Motor neuron (in vitro differentiated cells): ENCODE data around the gene ARHGEF25. TPM values are rescaled to one million over a fixed set of nuclear protein-coding genes. Genes with fewer than 3 reads are reported as not detected.

Experiments used
- ATAC-seq, 8 experiments: fragments of 200-7000 bp; cut with Tn5 transposase; replicated peaks in 6 of 8; 2 replicates each; pipeline ENCODE4 v1.8.0; 2021; ENCODE audit warnings: mild to moderate bottlenecking in 8 of 8, moderate library complexity in 8 of 8
- H3K27ac ChIP-seq, 2 donors: fragments of 250-450 bp; sonication (Bioruptor Pico); 2 replicates each; pipeline ENCODE4 v1.9.0; 2021; ENCODE audit warnings: antibody characterized with exemption in 2 of 2, mild to moderate bottlenecking in 2 of 2, moderate library complexity in 1 of 2
- H3K4me1 ChIP-seq, 2 donors: fragments of 250-450 bp; sonication (Bioruptor Pico); replicated peaks in 1 of 2; 2 replicates each; pipeline ENCODE4 v1.6.1; 2021; ENCODE audit warnings: antibody characterized with exemption in 2 of 2, mild to moderate bottlenecking in 2 of 2, moderate library complexity in 1 of 2
- H3K4me3 ChIP-seq, 5 donors: fragments of 250-450 bp; sonication (Bioruptor Pico); 2 replicates each; pipeline ENCODE4 v1.9.0; 2021; ENCODE audit warnings: antibody characterized with exemption in 5 of 5, mild to moderate bottlenecking in 5 of 5, moderate library complexity in 4 of 5
- WGBS, 10 experiments: fragments of 450-650 bp; shearing (Covaris generic); methylation state at CpG; one replicate each; pipeline ENCODE4 v1.0.0; 2022; 5-methylcytosine and 5-hydroxymethylcytosine counted together
- in situ Hi-C, 9 experiments: fragments of 400-800 bp; cut with MboI; loops; one replicate each; pipeline ENCODE4 v1.15.0; 2021; ENCODE audit warnings: low sequenced_read_pairs in 9 of 9, low pct_unique_long_range_greater_than_20kb in 2 of 9; ENCODE audit not compliant: unreplicated experiment in 9 of 9
- total RNA-seq, 8 experiments: library from RNA; unstranded; fragments of 300-600 nt; gene quantifications; 2 replicates each; pipeline versions ENCODE4 v1.2.3 to v1.2.4, GENCODE V29; 2022

Gene ARHGEF25
- total RNA-seq, 8 experiments from 2014 or later: 16.1 to 28.5 (median 17.9) TPM

DNA sequence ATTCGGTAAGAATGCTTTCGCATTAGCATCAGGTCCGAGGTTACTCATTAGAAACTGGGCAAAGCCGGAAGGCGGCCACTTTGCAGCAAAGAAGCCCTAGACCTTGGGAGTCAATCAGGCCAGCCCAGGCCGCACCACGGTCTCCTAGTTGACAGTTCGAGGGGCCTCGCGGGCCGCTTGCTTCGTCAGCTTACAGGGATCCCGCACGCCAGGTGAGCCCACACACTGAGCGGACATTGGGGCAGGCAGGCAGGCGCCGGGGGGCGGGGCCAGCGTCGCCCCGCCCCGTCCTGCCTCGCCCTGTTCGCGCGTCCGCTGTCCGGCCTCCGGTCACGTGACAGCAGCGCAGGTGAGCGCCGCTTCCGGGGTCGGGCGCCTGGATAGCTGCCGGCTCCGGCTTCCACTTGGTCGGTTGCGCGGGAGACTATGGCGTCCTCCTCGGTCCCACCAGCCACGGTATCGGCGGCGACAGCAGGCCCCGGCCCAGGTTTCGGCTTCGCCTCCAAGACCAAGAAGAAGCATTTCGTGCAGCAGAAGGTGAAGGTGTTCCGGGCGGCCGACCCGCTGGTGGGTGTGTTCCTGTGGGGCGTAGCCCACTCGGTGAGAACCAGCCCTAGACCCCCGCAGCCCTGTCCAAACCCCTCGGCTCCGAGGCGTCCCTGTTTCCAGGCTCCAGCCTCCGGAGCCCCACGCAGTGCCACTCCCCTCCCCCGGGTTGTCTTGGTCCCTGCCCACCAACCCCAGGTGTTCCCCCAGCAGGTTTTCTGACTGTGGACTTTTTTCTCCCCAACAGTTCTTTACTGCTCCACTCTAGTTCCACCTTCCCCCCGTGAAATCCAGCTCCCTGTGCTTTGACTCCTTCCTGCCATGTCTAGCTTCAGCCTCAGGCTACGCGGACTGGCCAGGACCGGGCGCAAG lies 20.1 kb upstream of the ARHGEF25 start, which contains the start of gene PIP4K2C:
Gene PIP4K2C (plus strand): TSS at position 329 of the 918 bp plus-strand sequence. CDS start 98 bp downstream, at position 427.
- Histone ChIP-seq H3K4me1 (peaks cover 2 to 9% of the 10 kb centered on the region in 2 donors), H3K4me3 (peak within 1 kb of the TSS; percentile 62 to 95 (median 80)), H3K27ac (peak within 1 kb of the TSS in 1 of 2 donors; percentile 47)
- 0 to 8% (median 0%) methylated on average over 1 to 18 of the region's 69 CpGs; no CpG with 5 or more reads in 3 of the 10 experiments for WGBS, 10 experiments
- in situ Hi-C loops: no loop called here
- ATAC-seq: peak; percentile 87 to 97 (median 94)

GRCh38 chr12:57591782-57592325 lies 19.4 kb upstream of the ARHGEF25 start:
- in situ Hi-C loops: no loop called here
- Histone ChIP-seq H3K4me3 (peak overlapping the region; percentile 62 to 95 (median 80)), H3K27ac (peak overlapping the region in 1 of 2 donors; percentile 47), H3K4me1 (peaks cover 2 to 9% of the 10 kb centered on the region in 2 donors)
- WGBS, 10 experiments: 0 to 83% (median 70%) methylated on average over 1 to 5 of the region's 10 CpGs; no CpG with 5 or more reads in 3 of the 10 experiments
- no peak for ATAC-seq

GRCh38 chr12:57592551-57593165 lies 18.6 kb upstream of the ARHGEF25 start:
- 57 to 100% (median 82%) methylated on average over 1 to 2 of the region's 2 CpGs; no CpG with 5 or more reads in 2 of the 10 experiments for WGBS, 10 experiments
- in situ Hi-C loops: no loop called here
- Histone ChIP-seq H3K4me3 (peak overlapping the region in 1 of 5 donors; percentile 95), H3K27ac (no peak overlapping the region), H3K4me1 (peaks cover 2 to 9% of the 10 kb centered on the region in 2 donors)
- no peak for ATAC-seq

GRCh38 chr12:57593187-57593586 lies 18.0 kb upstream of the ARHGEF25 start:
- ATAC-seq: no peak
- in situ Hi-C loops: no loop called here
- WGBS, 10 experiments: 33 to 100% (median 78%) methylated on average over 1 to 4 of the region's 4 CpGs; no CpG with 5 or more reads in 4 of the 10 experiments
- Histone ChIP-seq H3K4me1 (peaks cover 2 to 9% of the 10 kb centered on the region in 2 donors), H3K4me3 (no peak overlapping the region), H3K27ac (no peak overlapping the region)

DNA sequence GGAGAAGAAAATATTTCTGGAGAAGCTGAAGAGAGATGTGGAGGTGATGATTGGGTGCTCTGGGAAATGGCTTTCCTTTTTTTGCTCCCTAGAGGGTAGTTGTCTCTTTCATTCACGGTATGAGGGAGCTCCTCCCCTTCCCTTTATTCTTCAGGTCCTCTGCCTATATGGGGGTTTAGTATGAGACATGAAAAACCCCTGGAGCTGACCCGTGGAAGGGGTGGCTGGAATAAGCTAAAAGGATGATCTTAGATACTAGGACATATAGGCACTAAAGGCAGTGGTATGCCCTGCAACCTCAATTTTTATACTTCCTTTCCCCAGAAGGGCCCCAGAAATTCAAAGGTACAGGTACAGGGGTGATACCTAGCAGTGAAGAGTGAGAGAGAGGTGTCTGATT lies 10.8 kb upstream of the ARHGEF25 start:
- H3K4me3 ChIP-seq: no peak overlapping the region
- peaks cover 10 to 13% of the 10 kb centered on the region in 2 donors for H3K4me1 ChIP-seq
- 50 to 100% (median 56%) methylated on average over 2 of the region's 2 CpGs; no CpG with 5 or more reads in 3 of the 10 experiments for WGBS, 10 experiments
- H3K27ac ChIP-seq: no peak overlapping the region
- ATAC-seq: no peak
- in situ Hi-C loops: no loop called here

DNA sequence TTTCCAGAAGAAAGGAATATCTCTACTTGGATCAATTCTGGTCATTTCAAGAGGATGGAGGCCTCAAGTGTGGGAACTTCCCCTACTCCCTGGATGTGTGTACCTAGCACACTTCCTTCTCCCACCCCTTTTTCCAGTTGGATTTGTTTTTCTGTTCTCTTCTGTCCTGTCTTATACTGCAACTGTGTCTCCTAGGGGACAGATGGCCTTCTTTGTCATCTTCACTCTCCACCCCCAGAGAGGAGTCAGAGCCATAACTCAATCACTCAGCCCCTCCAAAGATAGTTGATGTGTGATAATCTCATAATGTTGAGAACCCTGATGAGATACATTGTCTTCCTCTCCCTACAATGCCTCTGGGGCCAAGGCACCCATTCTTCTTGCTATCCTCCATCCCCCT lies 8.7 kb upstream of the ARHGEF25 start:
- Histone ChIP-seq H3K4me3 (no peak overlapping the region), H3K27ac (no peak overlapping the region), H3K4me1 (peaks cover 17 to 21% of the 10 kb centered on the region in 2 donors)
- ATAC-seq: no peak
- in situ Hi-C loops: no loop called here

DNA sequence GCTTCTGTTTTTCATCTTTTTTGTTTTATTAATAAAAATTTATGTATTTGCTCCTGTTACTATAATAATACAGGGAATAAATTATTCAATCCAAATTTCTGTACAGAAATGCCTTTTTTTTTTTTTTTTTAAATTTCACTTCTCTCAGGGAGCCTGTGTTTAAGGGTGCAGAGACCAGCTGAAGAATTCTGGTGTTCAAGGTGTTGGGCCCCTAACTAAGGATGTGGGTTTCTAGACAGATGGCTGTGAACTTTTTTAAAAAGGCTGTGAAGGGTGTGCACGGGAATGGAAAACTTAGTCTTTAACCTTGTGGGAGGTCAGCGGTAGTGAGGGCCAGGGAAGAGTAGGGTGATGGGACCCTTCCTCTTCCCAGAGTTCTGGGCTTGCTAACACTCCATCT lies 7.9 kb upstream of the ARHGEF25 start:
- ATAC-seq: no peak
- Histone ChIP-seq H3K4me3 (no peak overlapping the region), H3K4me1 (peaks cover 17 to 21% of the 10 kb centered on the region in 2 donors), H3K27ac (peak overlapping the region in 1 of 2 donors; percentile 90)
- 70 to 100% (median 92%) methylated on average over 1 to 2 of the region's 2 CpGs; no CpG with 5 or more reads in 5 of the 10 experiments for WGBS, 10 experiments
- in situ Hi-C loops: no loop called here

DNA sequence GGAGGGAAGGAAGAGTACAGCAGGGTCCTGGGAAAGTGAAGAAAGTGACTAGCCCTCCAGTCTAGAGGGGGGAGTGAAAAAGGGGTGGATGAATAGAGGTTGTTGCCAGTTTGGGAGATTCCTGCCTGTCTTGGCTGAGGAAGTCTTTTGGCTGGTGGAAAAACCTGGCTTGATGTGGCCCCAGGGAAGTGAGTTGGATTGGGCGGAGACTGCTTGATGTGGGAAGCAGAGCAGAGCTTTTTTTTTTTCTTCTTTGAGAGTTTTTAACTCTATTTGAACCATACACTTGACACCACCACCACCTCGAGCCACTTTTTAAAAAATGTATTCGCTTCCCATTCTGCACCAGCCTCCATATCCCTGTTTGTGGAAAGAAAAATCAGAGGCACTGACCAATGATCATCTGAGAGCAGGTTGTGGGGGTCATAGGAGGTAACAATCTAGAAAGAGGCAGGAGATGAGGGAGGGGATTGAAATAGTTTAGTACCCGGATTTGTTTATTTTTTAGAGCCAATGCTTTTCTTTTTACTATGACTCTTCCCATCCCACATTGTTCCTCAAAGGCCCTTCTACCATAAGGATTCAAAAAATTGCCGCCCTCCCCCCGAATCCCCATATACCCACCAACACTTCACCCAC lies 7.3 kb upstream of the ARHGEF25 start:
- Histone ChIP-seq H3K4me3 (peak overlapping the region; percentile 61 to 93 (median 80)), H3K4me1 (peaks cover 17 to 21% of the 10 kb centered on the region in 2 donors), H3K27ac (peak overlapping the region; percentile 83 to 90)
- peak; percentile 15 to 64 (median 46) for ATAC-seq
- in situ Hi-C loops: no loop called here
- whole genome bisulfite sequencing, 10 experiments: 16 to 75% (median 36%) methylated on average over 1 to 5 of the region's 6 CpGs; no CpG with 5 or more reads in 2 of the 10 experiments

- in situ Hi-C loops: no loop called here
- ATAC-seq: peak; percentile 35 to 84 (median 74)
- Histone ChIP-seq H3K4me3 (peak within 1 kb of the TSS; percentile 61 to 93 (median 80)), H3K27ac (peak within 1 kb of the TSS; percentile 83 to 90), H3K4me1 (peaks cover 17 to 21% of the 10 kb centered on the region in 2 donors)
- WGBS, 10 experiments: 0% methylated on average over 1 to 12 of the region's 36 CpGs; no CpG with 5 or more reads in 8 of the 10 experiments
Observed at GRCh38 chr12:57604454-57604991, 6.7 kb upstream of the ARHGEF25 start, which contains the start of gene DTX3. Gene DTX3 (plus strand): TSS chr12:57604824. CDS start chr12:57606518, 1,694 bp downstream.

DNA sequence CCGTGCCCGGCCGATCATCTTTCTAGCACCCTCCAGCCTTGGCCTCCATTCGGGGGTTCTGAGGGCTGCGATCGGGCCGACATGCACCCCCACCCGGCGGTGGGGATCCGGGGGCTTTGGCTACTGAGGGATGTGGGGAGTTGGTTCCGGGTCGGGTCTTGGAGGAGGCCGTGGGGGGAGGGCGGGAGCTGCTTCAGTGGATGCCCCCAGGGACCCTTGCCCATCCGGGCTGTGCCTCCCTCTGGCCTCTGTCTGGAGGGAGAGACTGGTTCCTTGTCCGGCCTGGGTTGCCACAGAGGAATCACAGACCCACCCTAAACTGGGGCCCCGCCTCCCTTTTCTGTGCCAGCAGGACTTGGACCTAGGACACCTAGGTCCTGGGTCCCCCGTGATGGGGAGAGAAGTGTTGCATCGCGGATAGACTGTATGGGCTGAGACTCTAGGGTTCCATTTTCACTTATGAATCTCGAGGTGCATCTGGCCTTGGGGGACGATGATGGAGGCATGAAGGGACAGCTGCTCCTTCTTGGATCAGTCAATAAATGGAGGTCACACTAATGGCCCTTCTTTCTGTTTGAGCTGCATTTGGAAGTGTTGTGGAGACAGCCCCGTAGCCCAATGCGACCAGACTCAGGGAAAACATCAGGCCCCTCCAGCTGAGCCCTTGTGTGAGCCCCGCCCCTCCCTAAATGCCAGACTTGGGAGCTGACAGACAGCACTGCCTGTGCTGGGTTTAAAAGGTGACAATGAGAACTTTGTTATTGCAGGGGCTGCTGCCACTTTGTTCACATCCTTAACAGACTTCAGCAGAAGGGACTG lies 6.0 kb upstream of the ARHGEF25 start:
- 7 to 20% (median 11%) methylated on average over 3 to 4 of the region's 25 CpGs; no CpG with 5 or more reads in 7 of the 10 experiments for WGBS, 10 experiments
- Histone ChIP-seq H3K27ac (peak overlapping the region; percentile 83 to 90), H3K4me3 (peak overlapping the region; percentile 61 to 93 (median 80))

DNA sequence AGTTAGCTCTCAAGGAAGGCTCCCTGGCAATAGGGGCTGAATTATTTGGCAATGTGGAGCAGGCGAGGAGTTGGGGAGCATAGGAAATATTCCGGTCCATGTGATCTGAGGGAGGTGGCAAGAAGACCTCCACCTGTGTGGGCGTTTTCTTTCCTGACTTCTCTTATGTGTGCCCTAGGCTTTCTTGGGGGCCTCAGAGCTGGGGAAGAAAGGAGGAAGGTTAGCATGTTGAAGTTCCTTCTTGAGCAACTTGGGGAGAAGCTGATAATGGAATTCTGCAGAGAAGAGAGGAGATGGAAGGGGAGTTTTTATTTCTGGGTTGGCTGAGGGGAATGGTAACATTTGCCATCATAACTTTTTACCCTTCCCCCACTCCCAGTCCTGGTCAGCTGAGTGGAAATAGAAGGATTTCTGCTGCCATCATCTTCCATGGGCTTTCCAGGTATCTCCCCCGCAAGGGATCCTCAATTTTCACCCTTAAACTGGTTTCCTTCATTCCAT lies 5.4 kb upstream of the ARHGEF25 start:
- peak overlapping the region in 1 of 2 donors; percentile 90 for H3K27ac ChIP-seq
- peak overlapping the region; percentile 61 to 93 (median 80) for H3K4me3 ChIP-seq
- peaks cover 25 to 34% of the 10 kb centered on the region in 2 donors for H3K4me1 ChIP-seq
- WGBS, 10 experiments: 30 to 100% (median 86%) methylated on average over 1 to 4 of the region's 4 CpGs; no CpG with 5 or more reads in 3 of the 10 experiments
- ATAC-seq: no peak
- in situ Hi-C loops: no loop called here

More for the DNA sequence above, 6.0 kb upstream of the ARHGEF25 start:
- in situ Hi-C loops: no loop called here
- H3K4me1 ChIP-seq: peaks cover 18 to 28% of the 10 kb centered on the region in 2 donors
- ATAC-seq: peak; percentile 14 to 61 (median 58)
